A673 (cell line): ENCODE data around the gene FBXL17.

Source experiments
- CTCF ChIP-seq: fragments of 300-800, 200-600 bp; sonication (generic); conservative IDR thresholded peaks from 2 replicates; pipeline ENCODE4 v1.5.1; 2017; ENCODE audit warnings: low read depth, mild to moderate bottlenecking, antibody characterized with exemption, low read length, moderate library complexity, mixed read lengths
- EZH2 ChIP-seq: fragments of 200-600 bp; sonication (generic); IDR thresholded peaks from 2 replicates; pipeline ENCODE4 v1.6.1; 2017; ENCODE audit warnings: borderline replicate concordance, low read depth, mild to moderate bottlenecking, mixed read lengths, antibody characterized with exemption, low read length; ENCODE audit not compliant: poor library complexity, severe bottlenecking

GRCh38 chr5:108387758-108388157 is 5.9 kb upstream of the FBXL17 start:
- TF ChIP-seq CTCF (no peak), EZH2 (no peak)
